Endodermal cell (in vitro differentiated cells): ENCODE measurements around the gene FCSK. TPM values are rescaled to one million over a fixed set of nuclear protein-coding genes. Genes with fewer than 3 reads are reported as not detected.

Source experiments
- DNase-seq: peaks from one replicate; pipeline ENCODE4 v3.0.0-alpha.2; 2017
- H3K27ac ChIP-seq: 2 replicates; pipeline ENCODE4 v1.5.1; 2013; ENCODE audit warnings: mild to moderate bottlenecking, low read depth, low read length, moderate library complexity
- H3K27me3 ChIP-seq: 2 replicates; pipeline ENCODE4 v1.6.1; 2013; ENCODE audit warnings: mild to moderate bottlenecking, low read length, moderate library complexity; ENCODE audit not compliant: insufficient read depth, control insufficient read depth, poor library complexity, severe bottlenecking
- H3K36me3 ChIP-seq: 2 replicates; pipeline ENCODE4 v1.7.0; 2013; ENCODE audit warnings: mild to moderate bottlenecking, low read length, moderate library complexity; ENCODE audit not compliant: control insufficient read depth, insufficient read depth
- H3K4me1 ChIP-seq: one replicate; pipeline ENCODE4 v1.7.0; 2013; ENCODE audit warnings: low read length; ENCODE audit not compliant: control insufficient read depth, insufficient read depth
- H3K4me3 ChIP-seq: 2 replicates; pipeline ENCODE4 v1.5.1; 2013; ENCODE audit warnings: mild to moderate bottlenecking, low read length, moderate library complexity
- H3K9ac ChIP-seq: 2 replicates; pipeline ENCODE4 v1.6.1; 2013; ENCODE audit warnings: mild to moderate bottlenecking, low read length, moderate library complexity; ENCODE audit not compliant: poor library complexity, severe bottlenecking; ENCODE audit errors: extremely low read depth
- H3K9me3 ChIP-seq: 2 replicates; pipeline ENCODE4 v1.6.1; 2013; ENCODE audit warnings: mild to moderate bottlenecking, low read length, moderate library complexity; ENCODE audit not compliant: control insufficient read depth
- H3K27ac Mint-ChIP-seq: 2 replicates; pipeline ENCODE4 v1.8.0; 2020; ENCODE audit warnings: mixed read lengths
- H3K27me3 Mint-ChIP-seq: 2 replicates; pipeline ENCODE4 v1.8.0; 2021; ENCODE audit warnings: mild to moderate bottlenecking, mixed read lengths; ENCODE audit not compliant: insufficient read depth
- H3K36me3 Mint-ChIP-seq: 2 replicates; pipeline ENCODE4 v1.8.0; 2020; ENCODE audit warnings: low read depth, mixed read lengths
- H3K4me1 Mint-ChIP-seq: 2 replicates; pipeline ENCODE4 v1.8.0; 2020; ENCODE audit warnings: mixed read lengths
- H3K4me3 Mint-ChIP-seq: 2 replicates; pipeline ENCODE4 v1.8.0; 2020; ENCODE audit warnings: mild to moderate bottlenecking, moderate library complexity, mixed read lengths
- H3K9me3 Mint-ChIP-seq: 2 replicates; pipeline ENCODE4 v1.8.0; 2020; ENCODE audit warnings: mild to moderate bottlenecking, mixed read lengths
- CTCF ChIP-seq: fragments of 200-600 bp; sonication (generic); conservative IDR thresholded peaks from 2 replicates; pipeline ENCODE4 v1.5.0; 2021; ENCODE audit warnings: antibody characterized with exemption, mild to moderate bottlenecking
- WGBS, 2 experiments: methylation state at CpG; one replicate each; pipeline versions ENCODE4 v1.1.5 to v1.1.7; 2013; ENCODE audit warnings: missing lambda C conversion rate in 2 of 2, mixed read lengths in 1 of 2; ENCODE audit not compliant: insufficient coverage in 1 of 2, insufficient read length in 1 of 2; 5-methylcytosine and 5-hydroxymethylcytosine counted together
- total RNA-seq, 2 donors: library from RNA; stranded (reverse); fragmentation: NEBNext Ultra II Directional in 1 of 2; extraction: Animal tissue kit (Norgen Biotek cat#: 25700) in 1 of 2; gene quantifications; 2 replicates in 1 of 2; 3 replicates in 1 of 2; pipeline ENCODE4 v1.2.1, GENCODE V29; 2021

FCSK gene
- total RNA-seq, 2 donors from 2014 or later: 18.7 to 19.5 TPM

GRCh38 chr16:70526403-70526802, 72.0 kb downstream of the FCSK start:
- TF ChIP-seq CTCF: no peak
- Mint-ChIP-seq H3K27ac (peak overlapping the region; percentile 81), H3K9me3 (no peaks in the 10 kb centered on the region)

GRCh38 chr16:70527315-70527996, 73.1 kb downstream of the FCSK start:
- H3K4me1 ChIP-seq: no peaks in the 10 kb centered on the region
- H3K4me3 ChIP-seq: peak overlapping the region; percentile 100
- peaks cover 23% of the 10 kb centered on the region for H3K4me1 Mint-ChIP-seq
- no peaks in the 10 kb centered on the region for H3K27me3 ChIP-seq
- no peaks in the 10 kb centered on the region for H3K9me3 ChIP-seq
- 88 to 96% methylated on average over 7 to 8 of the region's 8 CpGs for WGBS, 2 experiments
- peak overlapping the region; percentile 92 for H3K4me3 Mint-ChIP-seq
- H3K27ac Mint-ChIP-seq: peak overlapping the region; percentile 32
- no peak overlapping the region for H3K27ac ChIP-seq
- DNase-seq: no peak
- peaks cover 56% of the 10 kb centered on the region for H3K36me3 Mint-ChIP-seq
- peaks cover 66% of the 10 kb centered on the region for H3K36me3 ChIP-seq
- no peaks in the 10 kb centered on the region for H3K27me3 Mint-ChIP-seq
- no peaks in the 10 kb centered on the region for H3K9me3 Mint-ChIP-seq
- no peak overlapping the region for H3K9ac ChIP-seq
- TF ChIP-seq CTCF: no peak

More at GRCh38 chr16:70526403-70526802, 72.0 kb downstream of the FCSK start:
- Histone ChIP-seq H3K4me1 (no peaks in the 10 kb centered on the region), H3K36me3 (peaks cover 57% of the 10 kb centered on the region), H3K9ac (no peak overlapping the region), H3K9me3 (no peaks in the 10 kb centered on the region), H3K27me3 (no peaks in the 10 kb centered on the region), H3K27ac (no peak overlapping the region), H3K4me3 (peak overlapping the region; percentile 100)
- 79 to 89% methylated on average over 6 of the region's 6 CpGs for WGBS, 2 experiments
- Mint-ChIP-seq H3K36me3 (peaks cover 48% of the 10 kb centered on the region), H3K4me1 (peaks cover 27% of the 10 kb centered on the region), H3K27me3 (no peaks in the 10 kb centered on the region), H3K4me3 (peak overlapping the region; percentile 92)
- DNase-seq: no peak

GRCh38 chr16:70529051-70529777, 74.8 kb downstream of the FCSK start:
- Histone ChIP-seq H3K27me3 (no peaks in the 10 kb centered on the region), H3K9ac (no peak overlapping the region), H3K4me1 (no peaks in the 10 kb centered on the region), H3K36me3 (peaks cover 83% of the 10 kb centered on the region), H3K27ac (no peak overlapping the region), H3K4me3 (peak overlapping the region; percentile 3), H3K9me3 (no peaks in the 10 kb centered on the region)
- DNase-seq: no peak
- H3K4me1 Mint-ChIP-seq: peaks cover 20% of the 10 kb centered on the region
- H3K27ac Mint-ChIP-seq: peak overlapping the region; percentile 32
- H3K4me3 Mint-ChIP-seq: no peak overlapping the region
- H3K36me3 Mint-ChIP-seq: peaks cover 74% of the 10 kb centered on the region
- no peaks in the 10 kb centered on the region for H3K27me3 Mint-ChIP-seq
- 95 to 96% methylated on average over 7 to 8 of the region's 8 CpGs for WGBS, 2 experiments
- no peaks in the 10 kb centered on the region for H3K9me3 Mint-ChIP-seq
- peak; percentile 73 for TF ChIP-seq CTCF

Other genes starting within 250 kb of the FCSK start
- gene EXOSC6, start 202.7 kb upstream of the FCSK start, total RNA-seq: 10 to 100 TPM; 31.1 to 33.6 TPM
- gene AARS1, start 165.1 kb upstream of the FCSK start, total RNA-seq: 100 to 1,000 TPM; 132 to 143 TPM
- gene DDX19B, start 155.4 kb upstream of the FCSK start, total RNA-seq: 10 to 100 TPM; 39.2 to 43.5 TPM
- gene DDX19A, start 107.7 kb upstream of the FCSK start, total RNA-seq: 10 to 100 TPM; 45.7 to 46.1 TPM
- 10 to 100 TPM; 56.4 to 57.8 TPM for gene ST3GAL2, start 15.5 kb upstream of the FCSK start, total RNA-seq
- gene COG4, start 69.0 kb downstream of the FCSK start, total RNA-seq: 10 to 100 TPM; 62.7 to 71.4 TPM
- 100 to 1,000 TPM; 479 to 484 TPM for gene SF3B3, start 69.2 kb downstream of the FCSK start, total RNA-seq
- gene IL34, start 192.0 kb downstream of the FCSK start, total RNA-seq: 1 to 10 TPM; 3.0 to 5.6 TPM
- gene MTSS2, start 231.5 kb downstream of the FCSK start, total RNA-seq: 10 to 100 TPM; 23.4 to 24.0 TPM